A549 (cell line): ENCODE measurements around the gene SEMA5A. TPM values are rescaled to one million over a fixed set of nuclear protein-coding genes. Genes with fewer than 3 reads are reported as not detected.

Experiments
- ATAC-seq, 2 experiments: fragments of 200-7000 bp in 1 of 2; fragments of >200 bp in 1 of 2; cut with Nextera tagmentation in 1 of 2; cut with Tn5 transposase in 1 of 2; 3 replicates each; pipeline versions ENCODE4 v1.8.0 to v1.9.1; 2018 to 2020; ENCODE audit warnings: mild to moderate bottlenecking in 1 of 2, moderate library complexity in 1 of 2
- CTCF ChIA-PET: fragments of 300-600 bp; sonication (Branson Sonifier 250); formaldehyde crosslinking; extraction: SDS; loops from one replicate; lab custom pipeline; 2021; ENCODE audit warnings: antibody characterized with exemption, inconsistent platforms; lab: Yijun Ruan, JAX
- POLR2A ChIA-PET: fragments of 350-600 bp; formaldehyde crosslinking; extraction: SDS; loops from one replicate; lab custom pipeline; 2021; ENCODE audit warnings: antibody characterized with exemption, inconsistent platforms; lab: Yijun Ruan, JAX
- DNase-seq, 2 experiments: peaks; one replicate each; pipeline versions ENCODE4 v3.0.0 to v3.0.0-alpha.2; 2011 to 2016; ENCODE audit warnings: low read depth in 1 of 2, low spot score in 1 of 2
- FAIRE-seq: peaks from 2 replicates; lab custom pipeline; 2011; peaks lifted over from hg19 to GRCh38; lab: Jason Lieb, UNC
- H3K27ac ChIP-seq, 2 experiments: fragments of >200 bp; sonication (Bioruptor Twin); formaldehyde crosslinking; 3 replicates each; pipeline ENCODE4 v1.5.1; 2016 to 2017
- H3K4me1 ChIP-seq: fragments of >200 bp; sonication (Bioruptor Twin); formaldehyde crosslinking; 3 replicates; pipeline ENCODE4 v1.6.1; 2016
- H3K4me2 ChIP-seq: fragments of >200 bp; sonication (Bioruptor Twin); formaldehyde crosslinking; 3 replicates; pipeline ENCODE4 v1.6.1; 2016
- H3K4me3 ChIP-seq: fragments of >200 bp; sonication (Bioruptor Twin); formaldehyde crosslinking; 3 replicates; pipeline ENCODE4 v1.5.1; 2016
- H3K9me3 ChIP-seq: fragments of >200 bp; sonication (Bioruptor Twin); formaldehyde crosslinking; 3 replicates; pipeline ENCODE4 v1.6.1; 2016
- BCL3 ChIP-seq: fragments of >200 bp; sonication (Bioruptor Twin); formaldehyde crosslinking; IDR thresholded peaks from 3 replicates; pipeline ENCODE4 v1.6.1; 2016
- CHD4 ChIP-seq: fragments of 200-600 bp; sonication (generic); IDR thresholded peaks from 2 replicates; pipeline ENCODE4 v1.6.1; 2016; ENCODE audit warnings: antibody characterized with exemption, mild to moderate bottlenecking, borderline replicate concordance
- CTCF ChIP-seq: fragments of >200 bp; sonication (Bioruptor Twin); formaldehyde crosslinking; IDR thresholded peaks from 3 replicates; pipeline ENCODE4 v1.5.1; 2016
- E2F6 ChIP-seq: IDR thresholded peaks from 2 replicates; pipeline ENCODE4 v1.6.1; 2012; ENCODE audit warnings: low read depth, borderline replicate concordance
- EHMT2 ChIP-seq: fragments of 200-600 bp; sonication (generic); IDR thresholded peaks from 2 replicates; pipeline ENCODE4 v1.6.1; 2016; ENCODE audit warnings: antibody characterized with exemption, low read depth, mild to moderate bottlenecking, moderate library complexity
- ELK1 ChIP-seq: fragments of 150-350 bp; IDR thresholded peaks from 2 replicates; pipeline ENCODE4 v1.6.1; 2014; ENCODE audit warnings: low read depth, mild to moderate bottlenecking, low read length
- EP300 ChIP-seq, 2 experiments: fragments of >200 bp; sonication (Bioruptor Twin); formaldehyde crosslinking; IDR thresholded peaks; 2 replicates in 1 of 2; 3 replicates in 1 of 2; pipeline ENCODE4 v1.6.1; 2016 to 2017
- FOSB ChIP-seq: fragments of 250-450 bp; sonication (Bioruptor Pico); IDR thresholded peaks from 2 replicates; pipeline ENCODE4 v1.5.0; 2020; ENCODE audit warnings: mild to moderate bottlenecking, moderate library complexity
- FOSL2 ChIP-seq, 2 experiments: fragments of 450-650 bp in 1 of 2; fragments of >200 bp in 1 of 2; sonication (Bioruptor Twin) in 1 of 2; formaldehyde crosslinking; IDR thresholded peaks; 2 replicates each; pipeline versions ENCODE4 v1.5.0 to v1.6.1; 2016 to 2020; ENCODE audit warnings: mild to moderate bottlenecking in 1 of 2, moderate library complexity in 1 of 2
- FOXS1 ChIP-seq: fragments of 250-450 bp; sonication (Bioruptor Pico); IDR thresholded peaks from 2 replicates; pipeline ENCODE4 v1.5.0; 2020; ENCODE audit warnings: mild to moderate bottlenecking, moderate library complexity
- GATA3 ChIP-seq: IDR thresholded peaks from 2 replicates; pipeline ENCODE4 v1.6.1; 2012; ENCODE audit warnings: borderline replicate concordance
- HMGXB4 ChIP-seq: fragments of 250-450 bp; sonication (Bioruptor Pico); IDR thresholded peaks from 2 replicates; pipeline ENCODE4 v1.5.0; 2021; ENCODE audit warnings: mild to moderate bottlenecking, moderate library complexity, borderline replicate concordance
- HOXB13 ChIP-seq: fragments of 250-450 bp; sonication (Bioruptor Pico); IDR thresholded peaks from 2 replicates; pipeline ENCODE4 v1.5.0; 2020; ENCODE audit warnings: low read depth, mild to moderate bottlenecking, moderate library complexity
- KDM1A ChIP-seq: fragments of 200-600 bp; sonication (generic); IDR thresholded peaks from 2 replicates; pipeline ENCODE4 v1.6.1; 2016; ENCODE audit warnings: low read depth, mild to moderate bottlenecking
- MAX ChIP-seq: IDR thresholded peaks from 2 replicates; pipeline ENCODE4 v1.6.1; 2012
- MAZ ChIP-seq: fragments of 150-350 bp; IDR thresholded peaks from 2 replicates; pipeline ENCODE4 v1.6.1; 2014; ENCODE audit warnings: antibody characterized with exemption, low read depth, low read length, borderline replicate concordance
- NFE2L2 ChIP-seq: fragments of 150-350 bp; conservative IDR thresholded peaks from 2 replicates; pipeline ENCODE4 v1.6.1; 2014; ENCODE audit warnings: low read length
- NR3C1 ChIP-seq: fragments of >200 bp; sonication (Bioruptor Twin); formaldehyde crosslinking; IDR thresholded peaks from 3 replicates; pipeline ENCODE4 v1.6.1; 2017
- PBX3 ChIP-seq: IDR thresholded peaks from 2 replicates; pipeline ENCODE4 v1.6.1; 2012
- POLR2A ChIP-seq: IDR thresholded peaks from 2 replicates; pipeline ENCODE4 v1.6.1; 2012; ENCODE audit warnings: mild to moderate bottlenecking, low read length
- POLR2AphosphoS2 ChIP-seq: conservative IDR thresholded peaks from 2 replicates; pipeline ENCODE4 v1.6.1; 2012; ENCODE audit warnings: low read length, improper control_type of control experiment, inconsistent platforms
- RAD21 ChIP-seq, 2 experiments: fragments of >200 bp in 1 of 2; sonication (Bioruptor Twin) in 1 of 2; formaldehyde crosslinking in 1 of 2; IDR thresholded peaks in 1 of 2; conservative IDR thresholded peaks in 1 of 2; 2 replicates in 1 of 2; 3 replicates in 1 of 2; pipeline ENCODE4 v1.6.1; 2012 to 2018; ENCODE audit warnings: inconsistent platforms in 1 of 2
- RARB ChIP-seq: fragments of 250-450 bp; sonication (Bioruptor Pico); IDR thresholded peaks from 2 replicates; pipeline ENCODE4 v1.8.0; 2021; ENCODE audit warnings: mild to moderate bottlenecking, moderate library complexity
- RNF2 ChIP-seq: fragments of 200-600 bp; sonication (generic); IDR thresholded peaks from 2 replicates; pipeline ENCODE4 v1.6.1; 2016; ENCODE audit warnings: low read depth, mild to moderate bottlenecking, antibody characterized with exemption, moderate library complexity, borderline replicate concordance
- SMC3 ChIP-seq: fragments of >200 bp; sonication (Bioruptor Twin); formaldehyde crosslinking; IDR thresholded peaks from 3 replicates; pipeline ENCODE4 v1.6.1; 2018; ENCODE audit warnings: inconsistent platforms
- SREBF2 ChIP-seq: fragments of 450-650 bp; IDR thresholded peaks from 2 replicates; pipeline ENCODE4 v1.6.1; 2014; ENCODE audit warnings: mild to moderate bottlenecking, moderate library complexity
- WGBS: methylation state at CpG from one replicate; pipeline ENCODE4 v1.1.6; 2017; ENCODE audit errors: missing lambda C conversion rate; 5-methylcytosine and 5-hydroxymethylcytosine counted together
- polyA plus RNA-seq, 4 experiments: library from polyadenylated mRNA; depleted of rRNA in 3 of 4; stranded (reverse); fragments of >200 nt; fragmentation: RNase III in 1 of 4; extraction: RNeasy Plus Mini Kit Qiagen cat#74134 plus additional on column Dnase treatment in 1 of 4; gene quantifications; 2 replicates in 3 of 4; 3 replicates in 1 of 4; pipeline ENCODE4 v1.2.3, GENCODE V29; 2011 to 2017

SEMA5A gene
- polyA plus RNA-seq, 2 of the 4 experiments (the other 2 are of a cell fraction), result not detected

GRCh38 chr5:9430306-9430705, 115.6 kb downstream of the SEMA5A start (continued):
- TF ChIP-seq CHD4 (no peak), E2F6 (no peak)

- CTCF ChIA-PET, result no interaction called here
- no peak for DNase-seq
- Histone ChIP-seq H3K9me3 (no peaks in the 10 kb centered on the region), H3K27ac (no peak overlapping the region), H3K4me2 (no peak overlapping the region)
- WGBS, result 30% methylated on average over 8 of the region's 8 CpGs
- TF ChIP-seq GATA3, result no peak
- TF ChIP-seq EP300 (IDR thresholded peaks at IDR 0.05), result no peak
- TF ChIP-seq HOXB13 (CRISPR knock-in tag), result no peak
- TF ChIP-seq RARB, result no peak
- TF ChIP-seq NR3C1, result no peak
- TF ChIP-seq POLR2AphosphoS2, result no peak
- TF ChIP-seq BCL3, result no peak
- TF ChIP-seq KDM1A, result no peak
- TF ChIP-seq CTCF, result no peak
- TF ChIP-seq SREBF2, result no peak
- no peak for TF ChIP-seq MAZ
- TF ChIP-seq EHMT2, result no peak
- no peak for TF ChIP-seq FOSB
- no peak for TF ChIP-seq RAD21 (conservative IDR thresholded peaks at IDR 0.05 in 1 of 2, IDR thresholded peaks at IDR 0.05 in 1 of 2)
- no peak for TF ChIP-seq HMGXB4 (CRISPR knock-in tag)
- TF ChIP-seq FOSL2 (IDR thresholded peaks at IDR 0.05), result no peak
- no peak for TF ChIP-seq FOSL2 (CRISPR knock-in tag; IDR thresholded peaks at IDR 0.05)
- no peak for TF ChIP-seq POLR2A
- TF ChIP-seq MAX, result no peak
- TF ChIP-seq, all 56 proteins: peak for 0
- Histone ChIP-seq H3K4me3 (no peak overlapping the region), H3K4me1 (no peaks in the 10 kb centered on the region)
- ATAC-seq, result no peak
- no peak for FAIRE-seq
- POLR2A ChIA-PET, result no interaction called here
These were observed 116.1 kb downstream of the SEMA5A start for GRCh38 chr5:9429691-9430215.

GRCh38 chr5:9428272-9428671, 117.6 kb downstream of the SEMA5A start:
- no peak for FAIRE-seq
- ChIA-PET POLR2A (no interaction called here), CTCF (no interaction called here)

More at GRCh38 chr5:9428272-9428671, 117.6 kb downstream of the SEMA5A start:
- no peak for DNase-seq
- Histone ChIP-seq H3K4me1 (no peaks in the 10 kb centered on the region), H3K27ac (no peak overlapping the region)
- TF ChIP-seq SMC3, result no peak
- TF ChIP-seq MAZ, result no peak
- TF ChIP-seq ELK1, result no peak
- no peak for TF ChIP-seq FOXS1 (CRISPR knock-in tag)
- no peak for TF ChIP-seq CHD4
- no peak for TF ChIP-seq EHMT2
- TF ChIP-seq NFE2L2, result no peak
- no peak for TF ChIP-seq RNF2
- TF ChIP-seq PBX3, result no peak
- TF ChIP-seq, all 56 proteins: peak for 0
- no peak overlapping the region for H3K4me2 ChIP-seq
- WGBS, result 5% methylated on average over 4 of the region's 4 CpGs
- H3K4me3 ChIP-seq, result no peak overlapping the region
- no peak for ATAC-seq
- H3K9me3 ChIP-seq, result no peaks in the 10 kb centered on the region
